ENCODE data around the gene MYO9B.

Gene MYO9B

GRCh38 chr19:17165715-17166114 is 90.1 kb downstream of the MYO9B start:
- Mint-ChIP-seq H3K27me3 (ENCODE audit: low read depth) (no peaks in the 10 kb centered on the region), H3K4me1 (no peaks in the 10 kb centered on the region), H3K4me3 (no peak overlapping the region), H3K36me3 (ENCODE audit: low read depth) (peaks cover 65% of the 10 kb centered on the region), H3K9me3 (no peaks in the 10 kb centered on the region), H3K27ac (no peak overlapping the region)
- TF ChIP-seq, protein P1, sequence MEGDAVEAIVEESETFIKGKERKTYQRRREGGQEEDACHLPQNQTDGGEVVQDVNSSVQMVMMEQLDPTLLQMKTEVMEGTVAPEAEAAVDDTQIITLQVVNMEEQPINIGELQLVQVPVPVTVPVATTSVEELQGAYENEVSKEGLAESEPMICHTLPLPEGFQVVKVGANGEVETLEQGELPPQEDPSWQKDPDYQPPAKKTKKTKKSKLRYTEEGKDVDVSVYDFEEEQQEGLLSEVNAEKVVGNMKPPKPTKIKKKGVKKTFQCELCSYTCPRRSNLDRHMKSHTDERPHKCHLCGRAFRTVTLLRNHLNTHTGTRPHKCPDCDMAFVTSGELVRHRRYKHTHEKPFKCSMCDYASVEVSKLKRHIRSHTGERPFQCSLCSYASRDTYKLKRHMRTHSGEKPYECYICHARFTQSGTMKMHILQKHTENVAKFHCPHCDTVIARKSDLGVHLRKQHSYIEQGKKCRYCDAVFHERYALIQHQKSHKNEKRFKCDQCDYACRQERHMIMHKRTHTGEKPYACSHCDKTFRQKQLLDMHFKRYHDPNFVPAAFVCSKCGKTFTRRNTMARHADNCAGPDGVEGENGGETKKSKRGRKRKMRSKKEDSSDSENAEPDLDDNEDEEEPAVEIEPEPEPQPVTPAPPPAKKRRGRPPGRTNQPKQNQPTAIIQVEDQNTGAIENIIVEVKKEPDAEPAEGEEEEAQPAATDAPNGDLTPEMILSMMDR (IDR thresholded peaks at IDR 0.05; ENCODE audit: unreplicated experiment in 3 of 3) = no peak

GRCh38 chr19:17170538-17171297 is 95.1 kb downstream of the MYO9B start:
- Mint-ChIP-seq H3K4me3 (no peak overlapping the region), H3K27ac (no peak overlapping the region), H3K36me3 (ENCODE audit: low read depth) (peaks cover 55% of the 10 kb centered on the region), H3K9me3 (no peaks in the 10 kb centered on the region), H3K4me1 (no peaks in the 10 kb centered on the region), H3K27me3 (ENCODE audit: low read depth) (no peaks in the 10 kb centered on the region)
- TF ChIP-seq, protein P1 (IDR thresholded peaks at IDR 0.05; ENCODE audit: unreplicated experiment in 3 of 3) = no peak

GRCh38 chr19:17171874-17172273 is 96.3 kb downstream of the MYO9B start:
- Mint-ChIP-seq H3K27ac (no peak overlapping the region), H3K27me3 (ENCODE audit: low read depth) (no peaks in the 10 kb centered on the region), H3K4me3 (no peak overlapping the region), H3K36me3 (ENCODE audit: low read depth) (peaks cover 53% of the 10 kb centered on the region), H3K9me3 (no peaks in the 10 kb centered on the region), H3K4me1 (no peaks in the 10 kb centered on the region)
- TF ChIP-seq, protein P1 (IDR thresholded peaks at IDR 0.05; ENCODE audit: unreplicated experiment in 3 of 3) = no peak

DNA sequence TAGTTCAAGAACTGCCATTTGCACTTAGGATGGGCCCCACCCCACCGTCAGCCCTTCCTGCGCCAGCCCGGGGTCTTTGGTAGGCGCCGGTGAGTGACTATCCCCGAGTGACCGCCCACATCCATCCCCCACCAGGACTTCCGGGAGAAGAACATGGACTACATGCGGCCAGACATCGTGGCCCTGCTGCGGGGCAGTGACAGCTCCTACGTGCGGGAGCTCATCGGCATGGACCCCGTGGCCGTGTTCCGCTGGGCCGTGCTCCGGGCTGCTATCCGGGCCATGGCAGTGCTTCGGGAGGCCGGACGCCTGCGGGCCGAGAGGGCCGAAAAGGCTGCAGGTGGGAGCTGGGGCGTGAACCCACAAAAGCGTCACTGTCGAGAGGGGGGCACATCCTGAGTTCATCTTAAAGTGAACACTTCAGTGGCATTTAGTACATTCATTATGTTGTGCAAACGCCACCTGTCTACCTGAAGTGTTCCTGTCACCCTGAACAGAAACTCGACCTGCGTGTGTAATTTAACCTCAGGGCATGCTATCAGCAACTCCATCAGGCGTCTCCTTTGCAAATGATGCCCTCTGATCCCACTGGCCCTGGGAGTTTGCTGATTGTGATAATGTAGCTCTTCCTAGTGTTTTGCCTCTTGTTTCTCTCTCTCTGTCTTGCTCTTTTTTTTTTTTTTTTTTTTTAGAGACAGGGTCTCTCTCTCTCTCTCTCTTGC is 97.2 kb downstream of the MYO9B start:
- no peaks in the 10 kb centered on the region for H3K9me3 Mint-ChIP-seq
- H3K4me3 Mint-ChIP-seq = no peak overlapping the region
- TF ChIP-seq, protein P1 (IDR thresholded peaks at IDR 0.05; ENCODE audit: unreplicated experiment in 3 of 3) = no peak
- no peaks in the 10 kb centered on the region for H3K4me1 Mint-ChIP-seq
- no peak overlapping the region for H3K27ac Mint-ChIP-seq
- no peaks in the 10 kb centered on the region for H3K27me3 Mint-ChIP-seq (ENCODE audit: low read depth)
- peaks cover 51% of the 10 kb centered on the region for H3K36me3 Mint-ChIP-seq (ENCODE audit: low read depth)

DNA sequence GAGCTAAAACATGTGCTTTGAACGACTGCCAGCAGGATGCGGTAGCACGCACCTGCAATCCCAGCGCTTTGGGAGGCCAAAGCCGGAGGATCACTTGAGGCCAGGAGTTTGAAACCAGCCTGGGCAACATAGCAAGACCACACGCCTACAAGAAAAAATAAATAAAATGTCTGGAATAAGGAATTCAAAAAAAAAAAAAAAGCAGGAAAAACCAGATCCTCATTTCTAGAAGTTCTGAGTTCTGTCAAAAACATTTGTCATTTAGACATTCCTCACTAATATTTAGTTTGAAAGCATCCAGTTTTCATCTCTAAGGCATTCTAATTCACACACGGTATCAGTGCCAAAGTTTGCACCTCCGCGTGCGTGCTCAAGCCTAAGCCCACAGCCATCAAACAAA is 102.7 kb downstream of the MYO9B start:
- Mint-ChIP-seq H3K36me3 (ENCODE audit: low read depth) (peaks cover 24% of the 10 kb centered on the region), H3K27me3 (ENCODE audit: low read depth) (no peaks in the 10 kb centered on the region), H3K9me3 (no peaks in the 10 kb centered on the region), H3K27ac (no peak overlapping the region), H3K4me1 (no peaks in the 10 kb centered on the region), H3K4me3 (no peak overlapping the region)
- TF ChIP-seq, protein P1 (IDR thresholded peaks at IDR 0.05; ENCODE audit: unreplicated experiment in 3 of 3) = no peak

Data from nephron (organoid).